Muscle of leg (tissue), 11 donors: Measurements from ENCODE around the gene RASAL1. TPM values are rescaled to one million over a fixed set of nuclear protein-coding genes. Genes with fewer than 3 reads are reported as not detected.

ENCODE experiments used
- DNase-seq: peaks from one replicate; pipeline ENCODE4 v3.0.0; 2013
- H3K27ac ChIP-seq: one replicate; pipeline ENCODE4 v1.5.1; 2013; ENCODE audit warnings: mild to moderate bottlenecking, low read length, control low read depth
- H3K27me3 ChIP-seq: one replicate; pipeline ENCODE4 v1.6.1; 2013; ENCODE audit warnings: low read length; ENCODE audit not compliant: control insufficient read depth, insufficient read depth
- H3K36me3 ChIP-seq: one replicate; pipeline ENCODE4 v1.6.1; 2013; ENCODE audit warnings: low read length; ENCODE audit not compliant: control insufficient read depth, insufficient read depth
- H3K4me1 ChIP-seq: one replicate; pipeline ENCODE4 v1.6.1; 2013; ENCODE audit warnings: low read length; ENCODE audit not compliant: control insufficient read depth, insufficient read depth
- H3K4me3 ChIP-seq: one replicate; pipeline ENCODE4 v1.5.1; 2013; ENCODE audit warnings: low read length, control low read depth
- H3K9me3 ChIP-seq: replicated peaks from 2 replicates; pipeline ENCODE4 v1.6.1; 2013; ENCODE audit warnings: low read depth, low read length; ENCODE audit not compliant: control insufficient read depth
- WGBS: methylation state at CpG from one replicate; pipeline ENCODE4 v1.1.5; 2013; ENCODE audit warnings: missing lambda C conversion rate; ENCODE audit not compliant: insufficient coverage; 5-methylcytosine and 5-hydroxymethylcytosine counted together
- polyA plus RNA-seq, 8 donors: library from polyadenylated mRNA; unstranded; fragments of 120-200 nt; gene quantifications; one replicate each; pipeline versions ENCODE4 v1.2.1 to v1.2.3, GENCODE V29; 2013; ENCODE audit warnings: inconsistent platforms in 1 of 8, low replicate concordance in 1 of 8; ENCODE audit not compliant: insufficient read length in 8 of 8, insufficient read depth in 1 of 8
- total RNA-seq: library from RNA; stranded (reverse); fragments of 120-200 nt; gene quantifications from one replicate; pipeline ENCODE4 v1.2.4, GENCODE V29; 2013

The RASAL1 gene
- total and polyA plus RNA-seq, 9 donors: 0.04 to 0.17 (median 0.05) TPM; not detected in 2

GRCh38 chr12:113096675-113097461 is 38.7 kb downstream of the RASAL1 start:
- WGBS: 84% methylated on average over 23 of the region's 30 CpGs
- Histone ChIP-seq H3K9me3 (no peaks in the 10 kb centered on the region), H3K4me3 (no peak overlapping the region), H3K27me3 (peaks cover 18% of the 10 kb centered on the region), H3K36me3 (no peaks in the 10 kb centered on the region), H3K27ac (no peak overlapping the region), H3K4me1 (peaks cover 12% of the 10 kb centered on the region)
- no peak for DNase-seq

- 75% methylated on average over 2 of the region's 6 CpGs for WGBS
- Histone ChIP-seq H3K9me3 (no peaks in the 10 kb centered on the region), H3K36me3 (no peaks in the 10 kb centered on the region), H3K27ac (no peak overlapping the region), H3K4me1 (peaks cover 12% of the 10 kb centered on the region), H3K27me3 (peaks cover 26% of the 10 kb centered on the region), H3K4me3 (no peak overlapping the region)
- DNase-seq: no peak
Observed at GRCh38 chr12:113095405-113095804, 40.2 kb downstream of the RASAL1 start.

GRCh38 chr12:113094738-113095137 is 40.8 kb downstream of the RASAL1 start:
- 92% methylated on average over 14 of the region's 16 CpGs for WGBS
- peaks cover 12% of the 10 kb centered on the region for H3K4me1 ChIP-seq
- no peak overlapping the region for H3K4me3 ChIP-seq
- no peak for DNase-seq
- no peaks in the 10 kb centered on the region for H3K9me3 ChIP-seq
- H3K27me3 ChIP-seq: peaks cover 29% of the 10 kb centered on the region
- H3K27ac ChIP-seq: no peak overlapping the region
- no peaks in the 10 kb centered on the region for H3K36me3 ChIP-seq

GRCh38 chr12:113093409-113094101 is 42.0 kb downstream of the RASAL1 start:
- Histone ChIP-seq H3K4me1 (peaks cover 12% of the 10 kb centered on the region), H3K27ac (no peak overlapping the region), H3K9me3 (no peaks in the 10 kb centered on the region), H3K36me3 (no peaks in the 10 kb centered on the region), H3K27me3 (peaks cover 34% of the 10 kb centered on the region), H3K4me3 (no peak overlapping the region)
- no peak for DNase-seq
- WGBS: 25% methylated on average over 21 of the region's 32 CpGs

GRCh38 chr12:113092607-113093408 is 42.8 kb downstream of the RASAL1 start:
- Histone ChIP-seq H3K36me3 (no peaks in the 10 kb centered on the region), H3K4me1 (peaks cover 7% of the 10 kb centered on the region), H3K27ac (no peak overlapping the region), H3K27me3 (peaks cover 34% of the 10 kb centered on the region), H3K4me3 (no peak overlapping the region), H3K9me3 (no peaks in the 10 kb centered on the region)
- peak; percentile 90 for DNase-seq
- WGBS: 2% methylated on average over 24 of the region's 31 CpGs

- Histone ChIP-seq H3K9me3 (no peaks in the 10 kb centered on the region), H3K4me3 (no peak overlapping the region), H3K4me1 (peaks cover 6% of the 10 kb centered on the region), H3K36me3 (no peaks in the 10 kb centered on the region), H3K27ac (no peak overlapping the region), H3K27me3 (peaks cover 35% of the 10 kb centered on the region)
- DNase-seq: no peak
- 80% methylated on average over 2 of the region's 3 CpGs for whole genome bisulfite sequencing
Observed at GRCh38 chr12:113091506-113091905, 44.1 kb downstream of the RASAL1 start.

- no peaks in the 10 kb centered on the region for H3K36me3 ChIP-seq
- H3K9me3 ChIP-seq: no peaks in the 10 kb centered on the region
- no peak overlapping the region for H3K4me3 ChIP-seq
- peaks cover 39% of the 10 kb centered on the region for H3K27me3 ChIP-seq
- peaks cover 6% of the 10 kb centered on the region for H3K4me1 ChIP-seq
- 78% methylated on average over 15 of the region's 21 CpGs for WGBS
- DNase-seq: no peak
- H3K27ac ChIP-seq: no peak overlapping the region
Observed at GRCh38 chr12:113090740-113091139, 44.8 kb downstream of the RASAL1 start.

- H3K27ac ChIP-seq: no peak overlapping the region
- no peaks in the 10 kb centered on the region for H3K9me3 ChIP-seq
- H3K4me1 ChIP-seq: peaks cover 6% of the 10 kb centered on the region
- DNase-seq: no peak
- peaks cover 39% of the 10 kb centered on the region for H3K27me3 ChIP-seq
- H3K36me3 ChIP-seq: no peaks in the 10 kb centered on the region
- no peak overlapping the region for H3K4me3 ChIP-seq
Observed at GRCh38 chr12:113089839-113090238, 45.7 kb downstream of the RASAL1 start.

GRCh38 chr12:113088971-113089756 is 46.4 kb downstream of the RASAL1 start:
- DNase-seq: no peak
- WGBS: 77% methylated on average over 12 of the region's 13 CpGs
- no peaks in the 10 kb centered on the region for H3K9me3 ChIP-seq
- no peak overlapping the region for H3K4me3 ChIP-seq
- H3K27me3 ChIP-seq: peaks cover 39% of the 10 kb centered on the region
- H3K4me1 ChIP-seq: peaks cover 6% of the 10 kb centered on the region
- H3K27ac ChIP-seq: no peak overlapping the region
- no peaks in the 10 kb centered on the region for H3K36me3 ChIP-seq
